Measurements from ENCODE around the gene TEX10.

GRCh38 chr9:100296407-100296806 lies 56.3 kb downstream of the TEX10 start:
- TF ChIP-seq CTCF (IDR thresholded peaks at IDR 0.05) (no peak), ZFX (IDR thresholded peaks at IDR 0.05; ENCODE audit: borderline replicate concordance) (no peak)

All from 22Rv1 (cell line).